Measurements from ENCODE around the gene SH3GL3.

SH3GL3 gene

DNA sequence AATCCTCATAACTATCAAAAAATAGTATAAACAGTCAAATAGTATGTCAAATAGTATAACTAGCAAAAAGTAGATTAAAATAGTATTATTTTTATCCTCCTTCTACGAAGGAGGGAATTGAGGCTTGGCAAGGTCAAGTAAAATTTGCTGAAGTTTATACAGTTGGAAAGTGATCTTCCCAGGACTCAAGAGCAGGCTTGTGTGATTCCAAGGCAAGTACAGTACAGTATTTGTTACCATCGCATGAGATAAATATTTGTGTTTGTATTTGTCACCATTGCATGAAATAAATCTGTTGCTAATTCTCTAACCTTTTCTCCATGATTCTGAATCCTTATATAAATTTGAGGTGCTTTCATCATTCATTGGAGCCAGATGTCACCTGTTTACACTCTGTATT is 28.9 kb downstream of the SH3GL3 start:
- H3K27ac ChIP-seq (ENCODE audit: extremely low read depth, low read depth, low read length) = no peak overlapping the region
- ChIA-PET POLR2A (no interaction called here), CTCF (interaction anchor here (1.5 to 3.5 kb wide), 2 partner anchors 30 to 83 kb away, joined by 3 to 13 read pairs; partner anchors contain the start of gene SH3GL3)
- H3K36me3 ChIP-seq (ENCODE audit: control insufficient read depth in 2 of 2, insufficient read depth in 1 of 2, low read length in 2 of 2) = no peaks in the 10 kb centered on the region
- no peak overlapping the region for H3K4me3 ChIP-seq (ENCODE audit: low read depth, low read length)
- H3K9me3 ChIP-seq (ENCODE audit: control insufficient read depth, insufficient read depth, low read depth, low read length) = no peaks in the 10 kb centered on the region
- no peak for TF ChIP-seq ZNF223 (tag by site-specific recombination; IDR thresholded peaks at IDR 0.05)
- TF ChIP-seq ZNF433 (tag by site-specific recombination; IDR thresholded peaks at IDR 0.05; ENCODE audit: low read depth) = no peak
- no peak for TF ChIP-seq BCL11B (tag by site-specific recombination; IDR thresholded peaks at IDR 0.05; ENCODE audit: low read depth)
- no peak for TF ChIP-seq ZNF157 (tag by site-specific recombination; IDR thresholded peaks at IDR 0.05)
- no peak for TF ChIP-seq ZNF623 (tag by site-specific recombination; IDR thresholded peaks at IDR 0.05)
- no peak for TF ChIP-seq ZNF677 (tag by site-specific recombination; IDR thresholded peaks at IDR 0.05)
- TF ChIP-seq ZNF654 (tag by site-specific recombination; IDR thresholded peaks at IDR 0.05; ENCODE audit: low read depth) = no peak
- TF ChIP-seq BCL11A (tag by site-specific recombination; IDR thresholded peaks at IDR 0.05; ENCODE audit: low read depth) = no peak
- no peak for TF ChIP-seq EGR2 (tag by site-specific recombination; IDR thresholded peaks at IDR 0.05; ENCODE audit: low read depth)
- no peak for TF ChIP-seq ZNF521 (tag by site-specific recombination; IDR thresholded peaks at IDR 0.05)
- TF ChIP-seq ZSCAN23 (tag by site-specific recombination; IDR thresholded peaks at IDR 0.05) = no peak
- TF ChIP-seq ZNF416 (tag by site-specific recombination; IDR thresholded peaks at IDR 0.05) = no peak
- no peak for TF ChIP-seq ZNF561 (tag by site-specific recombination; IDR thresholded peaks at IDR 0.05; ENCODE audit: borderline replicate concordance)
- peaks cover 6% of the 10 kb centered on the region for H3K4me1 ChIP-seq (ENCODE audit: control insufficient read depth, insufficient read depth, low read length)

DNA sequence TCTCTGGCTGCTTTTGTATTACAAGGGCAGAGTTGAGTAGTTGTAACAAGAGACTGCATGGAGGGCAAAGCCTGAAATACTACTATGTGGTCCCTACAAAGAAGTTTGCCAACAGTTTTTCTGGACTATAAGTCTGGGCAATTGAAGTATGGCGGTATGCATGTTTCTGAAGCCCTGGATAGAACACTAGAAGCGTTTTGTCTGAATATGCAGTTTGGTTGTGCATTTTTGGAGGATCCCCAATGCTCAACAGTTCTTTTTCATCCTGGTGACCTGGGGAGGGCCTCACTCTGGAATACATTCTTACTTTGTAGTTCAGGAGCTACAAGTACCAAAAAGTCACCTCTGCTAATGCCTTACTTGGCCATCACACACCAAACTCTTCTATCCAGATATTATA is 29.6 kb downstream of the SH3GL3 start:
- H3K27ac ChIP-seq (ENCODE audit: extremely low read depth, low read depth, low read length) = no peak overlapping the region
- no peaks in the 10 kb centered on the region for H3K9me3 ChIP-seq (ENCODE audit: control insufficient read depth, insufficient read depth, low read depth, low read length)
- CTCF ChIA-PET = interaction anchor here (0.9 to 3.5 kb wide), 3 partner anchors 30 to 90 kb away, joined by 3 to 13 read pairs (median 3); partner anchors contain the start of gene SH3GL3
- peaks cover 6% of the 10 kb centered on the region for H3K4me1 ChIP-seq (ENCODE audit: control insufficient read depth, insufficient read depth, low read length)
- POLR2A ChIA-PET = no interaction called here
- H3K36me3 ChIP-seq (ENCODE audit: control insufficient read depth in 2 of 2, insufficient read depth in 1 of 2, low read length in 2 of 2) = no peaks in the 10 kb centered on the region
- no peak overlapping the region for H3K4me3 ChIP-seq (ENCODE audit: low read depth, low read length)
- TF ChIP-seq ZSCAN16 (tag by site-specific recombination; IDR thresholded peaks at IDR 0.05) = no peak
- no peak for TF ChIP-seq ZBTB21 (tag by site-specific recombination; IDR thresholded peaks at IDR 0.05)
- TF ChIP-seq ZBTB1 (tag by site-specific recombination; IDR thresholded peaks at IDR 0.05) = no peak
- TF ChIP-seq, protein P1, sequence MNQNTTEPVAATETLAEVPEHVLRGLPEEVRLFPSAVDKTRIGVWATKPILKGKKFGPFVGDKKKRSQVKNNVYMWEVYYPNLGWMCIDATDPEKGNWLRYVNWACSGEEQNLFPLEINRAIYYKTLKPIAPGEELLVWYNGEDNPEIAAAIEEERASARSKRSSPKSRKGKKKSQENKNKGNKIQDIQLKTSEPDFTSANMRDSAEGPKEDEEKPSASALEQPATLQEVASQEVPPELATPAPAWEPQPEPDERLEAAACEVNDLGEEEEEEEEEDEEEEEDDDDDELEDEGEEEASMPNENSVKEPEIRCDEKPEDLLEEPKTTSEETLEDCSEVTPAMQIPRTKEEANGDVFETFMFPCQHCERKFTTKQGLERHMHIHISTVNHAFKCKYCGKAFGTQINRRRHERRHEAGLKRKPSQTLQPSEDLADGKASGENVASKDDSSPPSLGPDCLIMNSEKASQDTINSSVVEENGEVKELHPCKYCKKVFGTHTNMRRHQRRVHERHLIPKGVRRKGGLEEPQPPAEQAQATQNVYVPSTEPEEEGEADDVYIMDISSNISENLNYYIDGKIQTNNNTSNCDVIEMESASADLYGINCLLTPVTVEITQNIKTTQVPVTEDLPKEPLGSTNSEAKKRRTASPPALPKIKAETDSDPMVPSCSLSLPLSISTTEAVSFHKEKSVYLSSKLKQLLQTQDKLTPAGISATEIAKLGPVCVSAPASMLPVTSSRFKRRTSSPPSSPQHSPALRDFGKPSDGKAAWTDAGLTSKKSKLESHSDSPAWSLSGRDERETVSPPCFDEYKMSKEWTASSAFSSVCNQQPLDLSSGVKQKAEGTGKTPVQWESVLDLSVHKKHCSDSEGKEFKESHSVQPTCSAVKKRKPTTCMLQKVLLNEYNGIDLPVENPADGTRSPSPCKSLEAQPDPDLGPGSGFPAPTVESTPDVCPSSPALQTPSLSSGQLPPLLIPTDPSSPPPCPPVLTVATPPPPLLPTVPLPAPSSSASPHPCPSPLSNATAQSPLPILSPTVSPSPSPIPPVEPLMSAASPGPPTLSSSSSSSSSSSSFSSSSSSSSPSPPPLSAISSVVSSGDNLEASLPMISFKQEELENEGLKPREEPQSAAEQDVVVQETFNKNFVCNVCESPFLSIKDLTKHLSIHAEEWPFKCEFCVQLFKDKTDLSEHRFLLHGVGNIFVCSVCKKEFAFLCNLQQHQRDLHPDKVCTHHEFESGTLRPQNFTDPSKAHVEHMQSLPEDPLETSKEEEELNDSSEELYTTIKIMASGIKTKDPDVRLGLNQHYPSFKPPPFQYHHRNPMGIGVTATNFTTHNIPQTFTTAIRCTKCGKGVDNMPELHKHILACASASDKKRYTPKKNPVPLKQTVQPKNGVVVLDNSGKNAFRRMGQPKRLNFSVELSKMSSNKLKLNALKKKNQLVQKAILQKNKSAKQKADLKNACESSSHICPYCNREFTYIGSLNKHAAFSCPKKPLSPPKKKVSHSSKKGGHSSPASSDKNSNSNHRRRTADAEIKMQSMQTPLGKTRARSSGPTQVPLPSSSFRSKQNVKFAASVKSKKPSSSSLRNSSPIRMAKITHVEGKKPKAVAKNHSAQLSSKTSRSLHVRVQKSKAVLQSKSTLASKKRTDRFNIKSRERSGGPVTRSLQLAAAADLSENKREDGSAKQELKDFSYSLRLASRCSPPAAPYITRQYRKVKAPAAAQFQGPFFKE (tag by site-specific recombination; IDR thresholded peaks at IDR 0.05; ENCODE audit: borderline replicate concordance) = no peak
- TF ChIP-seq ZNF677 (tag by site-specific recombination; IDR thresholded peaks at IDR 0.05) = no peak
- no peak for TF ChIP-seq KLF16 (tag by site-specific recombination; IDR thresholded peaks at IDR 0.05)
- TF ChIP-seq ZNF274 (IDR thresholded peaks at IDR 0.05; ENCODE audit: low read length) = no peak
- no peak for TF ChIP-seq ZNF274 (tag by site-specific recombination; IDR thresholded peaks at IDR 0.05; ENCODE audit: borderline replicate concordance)
- TF ChIP-seq ZXDB (tag by site-specific recombination; IDR thresholded peaks at IDR 0.05) = no peak
- no peak for TF ChIP-seq ZNF747 (tag by site-specific recombination; IDR thresholded peaks at IDR 0.05)
- TF ChIP-seq ZNF140 (tag by site-specific recombination; IDR thresholded peaks at IDR 0.05) = no peak
- TF ChIP-seq ZNF366 (tag by site-specific recombination; conservative IDR thresholded peaks at IDR 0.05) = no peak
- TF ChIP-seq, protein P2, sequence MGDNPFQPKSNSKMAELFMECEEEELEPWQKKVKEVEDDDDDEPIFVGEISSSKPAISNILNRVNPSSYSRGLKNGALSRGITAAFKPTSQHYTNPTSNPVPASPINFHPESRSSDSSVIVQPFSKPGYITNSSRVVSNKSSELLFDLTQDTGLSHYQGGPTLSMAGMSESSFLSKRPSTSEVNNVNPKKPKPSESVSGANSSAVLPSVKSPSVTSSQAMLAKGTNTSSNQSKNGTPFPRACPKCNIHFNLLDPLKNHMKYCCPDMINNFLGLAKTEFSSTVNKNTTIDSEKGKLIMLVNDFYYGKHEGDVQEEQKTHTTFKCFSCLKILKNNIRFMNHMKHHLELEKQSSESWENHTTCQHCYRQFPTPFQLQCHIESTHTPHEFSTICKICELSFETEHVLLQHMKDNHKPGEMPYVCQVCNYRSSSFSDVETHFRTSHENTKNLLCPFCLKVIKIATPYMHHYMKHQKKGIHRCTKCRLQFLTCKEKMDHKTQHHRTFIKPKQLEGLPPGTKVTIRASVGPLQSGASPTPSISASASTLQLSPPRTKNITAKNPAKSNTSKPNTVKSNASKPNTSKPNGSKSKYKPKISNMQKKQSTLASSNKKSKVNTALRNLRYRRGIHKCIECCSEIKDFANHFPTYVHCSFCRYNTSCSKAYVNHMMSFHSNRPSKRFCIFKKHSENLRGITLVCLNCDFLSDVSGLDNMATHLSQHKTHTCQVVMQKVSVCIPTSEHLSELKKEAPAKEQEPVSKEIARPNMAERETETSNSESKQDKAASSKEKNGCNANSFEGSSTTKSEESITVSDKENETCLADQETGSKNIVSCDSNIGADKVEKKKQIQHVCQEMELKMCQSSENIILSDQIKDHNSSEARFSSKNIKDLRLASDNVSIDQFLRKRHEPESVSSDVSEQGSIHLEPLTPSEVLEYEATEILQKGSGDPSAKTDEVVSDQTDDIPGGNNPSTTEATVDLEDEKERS (tag by site-specific recombination; IDR thresholded peaks at IDR 0.05) = no peak
- TF ChIP-seq ZBTB7A (tag by site-specific recombination; IDR thresholded peaks at IDR 0.05; ENCODE audit: low read depth) = no peak
- TF ChIP-seq ZNF433 (tag by site-specific recombination; IDR thresholded peaks at IDR 0.05; ENCODE audit: low read depth) = no peak
- TF ChIP-seq, protein P3, sequence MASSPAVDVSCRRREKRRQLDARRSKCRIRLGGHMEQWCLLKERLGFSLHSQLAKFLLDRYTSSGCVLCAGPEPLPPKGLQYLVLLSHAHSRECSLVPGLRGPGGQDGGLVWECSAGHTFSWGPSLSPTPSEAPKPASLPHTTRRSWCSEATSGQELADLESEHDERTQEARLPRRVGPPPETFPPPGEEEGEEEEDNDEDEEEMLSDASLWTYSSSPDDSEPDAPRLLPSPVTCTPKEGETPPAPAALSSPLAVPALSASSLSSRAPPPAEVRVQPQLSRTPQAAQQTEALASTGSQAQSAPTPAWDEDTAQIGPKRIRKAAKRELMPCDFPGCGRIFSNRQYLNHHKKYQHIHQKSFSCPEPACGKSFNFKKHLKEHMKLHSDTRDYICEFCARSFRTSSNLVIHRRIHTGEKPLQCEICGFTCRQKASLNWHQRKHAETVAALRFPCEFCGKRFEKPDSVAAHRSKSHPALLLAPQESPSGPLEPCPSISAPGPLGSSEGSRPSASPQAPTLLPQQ (tag by site-specific recombination; IDR thresholded peaks at IDR 0.05) = no peak
- no peak for TF ChIP-seq ZNF416 (tag by site-specific recombination; IDR thresholded peaks at IDR 0.05)
